Gastrocnemius medialis (tissue), 4 donors: Measurements from ENCODE around the gene RAB3IL1. TPM values are rescaled to one million over a fixed set of nuclear protein-coding genes. Genes with fewer than 3 reads are reported as not detected.

Experiments
- ATAC-seq, 2 donors: fragments of 150-250 bp; one replicate each; pipeline ENCODE4 v1.9.1; 2016
- DNase-seq, 2 donors: peaks; one replicate each; pipeline ENCODE4 v3.0.0-alpha.2; 2019
- H3K27ac ChIP-seq, 4 donors: fragments of 200-600 bp; sonication (generic); 1 replicate in 1 of 4; 2 replicates in 3 of 4; pipeline ENCODE4 v1.5.1; 2016 to 2018; ENCODE audit warnings: mild to moderate bottlenecking in 2 of 4, moderate library complexity in 1 of 4
- H3K27me3 ChIP-seq, 3 donors: fragments of 200-600 bp; sonication (generic) in 2 of 3; 1 replicate in 1 of 3; 2 replicates in 2 of 3; pipeline versions ENCODE4 v1.5.1 to v1.6.0; 2016 to 2019; ENCODE audit warnings: mild to moderate bottlenecking in 1 of 3, moderate library complexity in 1 of 3
- H3K36me3 ChIP-seq, 2 donors: fragments of 200-600 bp; sonication (generic) in 1 of 2; one replicate each; pipeline ENCODE4 v1.5.1; 2017 to 2018
- H3K4me1 ChIP-seq, 2 donors: fragments of 200-600 bp; sonication (generic) in 1 of 2; one replicate each; pipeline ENCODE4 v1.5.1; 2016 to 2017; ENCODE audit warnings: mild to moderate bottlenecking in 2 of 2
- H3K4me3 ChIP-seq, 4 donors: fragments of 200-600 bp; sonication (generic) in 3 of 4; 1 replicate in 1 of 4; 2 replicates in 3 of 4; pipeline ENCODE4 v1.5.1; 2016 to 2019; ENCODE audit warnings: mild to moderate bottlenecking in 2 of 4
- H3K9me3 ChIP-seq, 3 donors: fragments of 200-600 bp; sonication (generic) in 2 of 3; 1 replicate in 1 of 3; 2 replicates in 2 of 3; pipeline ENCODE4 v1.5.1; 2016 to 2019
- POLR2A ChIP-seq, 2 donors: fragments of 450-650 bp; IDR thresholded peaks; one replicate each; pipeline ENCODE4 v1.6.1; 2017; ENCODE audit warnings: antibody characterized with exemption in 2 of 2, mild to moderate bottlenecking in 2 of 2, moderate library complexity in 2 of 2
- in situ Hi-C, 4 donors: fragments of 200-750 bp; cut with MboI; loops; one replicate each; pipeline versions ENCODE4 v1.15.0 to v1.8.0; 2017; ENCODE audit warnings: low sequenced_read_pairs in 4 of 4
- intact Hi-C: fragments of 100-400 bp; cut with DNase I; formaldehyde crosslinking; loops from one replicate; pipeline ENCODE4 v1.15.1; 2023; ENCODE audit warnings: low total_unique reads
- total RNA-seq, 4 donors: library from RNA; depleted of rRNA; stranded (reverse); fragments of >200 nt; gene quantifications; one replicate each; pipeline versions ENCODE4 v1.1.0 to v1.2.3, GENCODE V29; 2016
- TF ChIP-seq, protein P1 (sequence below), 5 experiments: fragments of 450-650 bp in 3 of 5; fragments of 200-600 bp in 2 of 5; sonication (generic) in 2 of 5; IDR thresholded peaks in 4 of 5; conservative IDR thresholded peaks in 1 of 5; 1 replicate in 4 of 5; 2 replicates in 1 of 5; pipeline ENCODE4 v1.5.1; 2016 to 2019; ENCODE audit warnings: antibody characterized with exemption in 5 of 5, mild to moderate bottlenecking in 3 of 5, moderate library complexity in 3 of 5

RAB3IL1 gene
- total RNA-seq, 4 donors from 2014 or later: 3.9 to 5.4 (median 4.9) TPM

DNA sequence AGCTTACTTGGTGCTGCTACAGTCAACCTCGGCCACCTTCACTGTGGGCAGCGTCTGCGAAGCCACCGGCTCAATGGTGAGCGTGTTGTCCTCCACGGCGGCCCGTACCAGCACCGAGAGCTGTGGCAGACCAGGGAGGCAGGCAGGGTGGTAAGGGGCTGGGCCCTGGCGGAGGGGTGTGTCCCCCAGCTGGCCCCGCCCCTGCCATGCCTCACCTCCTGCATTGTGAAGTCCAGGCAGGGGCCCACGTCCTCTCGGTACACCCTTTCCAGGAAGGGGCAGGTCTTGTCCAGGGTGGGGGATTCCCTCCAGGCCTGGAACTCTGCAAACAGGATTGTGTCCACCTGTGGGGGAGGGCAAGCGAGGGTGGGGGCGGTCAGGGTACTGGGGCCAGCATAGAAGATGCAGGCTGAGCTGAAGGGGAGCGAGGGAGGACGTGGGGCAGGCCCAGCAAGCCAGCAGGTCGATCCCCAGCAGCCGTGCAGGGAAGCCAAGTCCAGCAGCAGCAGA lies 12.8 kb downstream of the RAB3IL1 start:
- Histone ChIP-seq H3K36me3 (no peaks in the 10 kb centered on the region), H3K27me3 (no peaks in the 10 kb centered on the region), H3K4me1 (no peaks in the 10 kb centered on the region), H3K27ac (no peak overlapping the region), H3K9me3 (no peaks in the 10 kb centered on the region), H3K4me3 (no peak overlapping the region)
- in situ Hi-C loops (no loop called here), intact Hi-C loops (no loop called here)
- DNase-seq: no peak
- ATAC-seq: no peak
- no peak for TF ChIP-seq POLR2A (IDR thresholded peaks at IDR 0.05)
- TF ChIP-seq, protein P1, sequence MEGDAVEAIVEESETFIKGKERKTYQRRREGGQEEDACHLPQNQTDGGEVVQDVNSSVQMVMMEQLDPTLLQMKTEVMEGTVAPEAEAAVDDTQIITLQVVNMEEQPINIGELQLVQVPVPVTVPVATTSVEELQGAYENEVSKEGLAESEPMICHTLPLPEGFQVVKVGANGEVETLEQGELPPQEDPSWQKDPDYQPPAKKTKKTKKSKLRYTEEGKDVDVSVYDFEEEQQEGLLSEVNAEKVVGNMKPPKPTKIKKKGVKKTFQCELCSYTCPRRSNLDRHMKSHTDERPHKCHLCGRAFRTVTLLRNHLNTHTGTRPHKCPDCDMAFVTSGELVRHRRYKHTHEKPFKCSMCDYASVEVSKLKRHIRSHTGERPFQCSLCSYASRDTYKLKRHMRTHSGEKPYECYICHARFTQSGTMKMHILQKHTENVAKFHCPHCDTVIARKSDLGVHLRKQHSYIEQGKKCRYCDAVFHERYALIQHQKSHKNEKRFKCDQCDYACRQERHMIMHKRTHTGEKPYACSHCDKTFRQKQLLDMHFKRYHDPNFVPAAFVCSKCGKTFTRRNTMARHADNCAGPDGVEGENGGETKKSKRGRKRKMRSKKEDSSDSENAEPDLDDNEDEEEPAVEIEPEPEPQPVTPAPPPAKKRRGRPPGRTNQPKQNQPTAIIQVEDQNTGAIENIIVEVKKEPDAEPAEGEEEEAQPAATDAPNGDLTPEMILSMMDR (IDR thresholded peaks at IDR 0.05 in 4 of 5, conservative IDR thresholded peaks at IDR 0.05 in 1 of 5): no peak

DNA sequence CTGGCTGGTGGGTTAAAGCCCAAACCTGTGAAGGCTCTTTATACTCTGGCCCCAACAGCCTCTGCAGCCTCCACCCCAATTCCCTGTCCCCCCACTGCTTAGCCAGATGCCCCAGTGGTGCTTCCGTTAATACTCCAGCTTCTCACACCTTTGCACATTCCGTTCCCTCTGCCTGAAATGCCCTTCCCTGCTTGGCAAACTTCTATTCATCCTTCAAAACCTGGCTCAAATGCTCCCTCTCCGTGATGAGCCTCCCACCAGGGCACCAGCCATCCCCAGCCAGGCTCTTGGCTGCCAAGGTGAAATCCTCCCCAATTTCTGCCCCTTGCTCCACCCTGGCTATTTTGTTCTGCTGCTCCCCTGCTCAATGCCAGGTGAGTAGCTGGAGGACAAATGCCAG lies 13.5 kb downstream of the RAB3IL1 start:
- Histone ChIP-seq H3K9me3 (no peaks in the 10 kb centered on the region), H3K27ac (no peak overlapping the region), H3K4me3 (no peak overlapping the region), H3K4me1 (no peaks in the 10 kb centered on the region), H3K27me3 (no peaks in the 10 kb centered on the region), H3K36me3 (no peaks in the 10 kb centered on the region)
- TF ChIP-seq, protein P1 (IDR thresholded peaks at IDR 0.05 in 4 of 5, conservative IDR thresholded peaks at IDR 0.05 in 1 of 5): no peak
- no peak for TF ChIP-seq POLR2A (IDR thresholded peaks at IDR 0.05)
- intact Hi-C loops (no loop called here), in situ Hi-C loops (no loop called here)
- DNase-seq (no peak), ATAC-seq (no peak)

DNA sequence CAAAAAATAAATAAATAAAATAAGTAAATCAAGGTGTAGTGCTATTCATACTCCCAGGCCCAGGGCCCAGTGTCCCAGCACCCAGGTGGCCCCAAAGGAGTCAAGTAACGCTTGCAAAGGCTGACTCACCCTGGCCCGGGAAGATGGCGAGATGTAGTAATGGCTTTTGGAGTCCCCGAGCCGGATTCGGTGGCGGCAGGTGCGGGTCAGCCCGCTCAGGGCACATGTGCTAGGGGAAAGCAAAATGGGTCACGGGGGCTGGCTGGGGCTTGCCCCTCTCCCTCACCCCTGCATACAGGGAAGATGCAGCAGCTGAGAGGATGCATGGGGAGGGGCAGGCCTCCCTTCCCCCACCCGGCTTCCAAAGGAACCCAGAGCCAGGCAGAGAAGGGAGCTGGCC lies 15.1 kb downstream of the RAB3IL1 start:
- Histone ChIP-seq H3K27me3 (no peaks in the 10 kb centered on the region), H3K27ac (no peak overlapping the region), H3K9me3 (no peaks in the 10 kb centered on the region), H3K4me3 (no peak overlapping the region), H3K4me1 (no peaks in the 10 kb centered on the region), H3K36me3 (no peaks in the 10 kb centered on the region)
- DNase-seq (no peak), ATAC-seq (no peak)
- intact Hi-C loops (no loop called here), in situ Hi-C loops (no loop called here)
- no peak for TF ChIP-seq POLR2A (IDR thresholded peaks at IDR 0.05)
- TF ChIP-seq, protein P1 (IDR thresholded peaks at IDR 0.05 in 4 of 5, conservative IDR thresholded peaks at IDR 0.05 in 1 of 5): no peak

- Histone ChIP-seq H3K36me3 (no peaks in the 10 kb centered on the region), H3K27me3 (no peaks in the 10 kb centered on the region), H3K4me1 (no peaks in the 10 kb centered on the region), H3K27ac (no peak overlapping the region), H3K9me3 (no peaks in the 10 kb centered on the region), H3K4me3 (no peak overlapping the region)
- ATAC-seq: no peak
- no peak for TF ChIP-seq POLR2A (IDR thresholded peaks at IDR 0.05)
- TF ChIP-seq, protein P1 (IDR thresholded peaks at IDR 0.05 in 4 of 5, conservative IDR thresholded peaks at IDR 0.05 in 1 of 5): no peak
- intact Hi-C loops: no loop called here
- DNase-seq: no peak
- in situ Hi-C loops: no loop called here
Observed at GRCh38 chr11:61901397-61901796, 16.0 kb downstream of the RAB3IL1 start.

- no peak for DNase-seq
- TF ChIP-seq, protein P1 (IDR thresholded peaks at IDR 0.05 in 4 of 5, conservative IDR thresholded peaks at IDR 0.05 in 1 of 5): no peak
- no peak for TF ChIP-seq POLR2A (IDR thresholded peaks at IDR 0.05)
- no peak overlapping the region for H3K27ac ChIP-seq
- no peak for ATAC-seq
- in situ Hi-C loops: no loop called here
- no peaks in the 10 kb centered on the region for H3K27me3 ChIP-seq
- H3K36me3 ChIP-seq: no peaks in the 10 kb centered on the region
- H3K4me1 ChIP-seq: no peaks in the 10 kb centered on the region
- intact Hi-C loops: no loop called here
- no peak overlapping the region for H3K4me3 ChIP-seq
- H3K9me3 ChIP-seq: no peaks in the 10 kb centered on the region
Observed at GRCh38 chr11:61900251-61900650, 17.1 kb downstream of the RAB3IL1 start.
